Psoas muscle (tissue), 8 donors: Measurements from ENCODE around the gene ATG2B. TPM values are rescaled to one million over a fixed set of nuclear protein-coding genes. Genes with fewer than 3 reads are reported as not detected.
A peak's percentile ranks its signal among the peaks of the same experiment; 100 is the strongest.

Source experiments
- ATAC-seq, 4 donors: fragments of 200-7000 bp; cut with Tn5 transposase; one replicate each; pipeline ENCODE4 v1.9.1; 2020; ENCODE audit warnings: moderate library complexity in 3 of 4, mild to moderate bottlenecking in 2 of 4
- DNase-seq, 2 donors: peaks; one replicate each; pipeline ENCODE4 v3.0.0-alpha.2; 2020
- H3K27ac ChIP-seq: fragments of 200-600 bp; one replicate; pipeline ENCODE4 v1.8.0; 2022
- H3K27me3 ChIP-seq, 3 donors: fragments of 200-600 bp in 1 of 3; one replicate each; pipeline versions ENCODE4 v1.6.1 to v1.8.0; 2013 to 2022; ENCODE audit warnings: low read length in 2 of 3, mild to moderate bottlenecking in 2 of 3, moderate library complexity in 1 of 3; ENCODE audit not compliant: insufficient read depth in 3 of 3
- H3K36me3 ChIP-seq, 2 donors: fragments of 200-600 bp in 1 of 2; one replicate each; pipeline versions ENCODE4 v1.6.1 to v1.8.0; 2013 to 2022; ENCODE audit warnings: low read depth in 1 of 2, mild to moderate bottlenecking in 1 of 2, moderate library complexity in 1 of 2; ENCODE audit not compliant: insufficient read depth in 1 of 2
- H3K4me1 ChIP-seq: fragments of 200-600 bp; one replicate; pipeline ENCODE4 v1.8.0; 2022
- H3K4me3 ChIP-seq: fragments of 200-600 bp; one replicate; pipeline ENCODE4 v1.8.0; 2022; ENCODE audit warnings: mild to moderate bottlenecking
- H3K9me3 ChIP-seq: fragments of 200-600 bp; one replicate; pipeline ENCODE4 v1.8.0; 2022
- WGBS, 3 donors: extraction: QIAGEN DNeasy Blood & Tissue Kit; methylation state at CpG; one replicate each; pipeline versions ENCODE4 v1.1.6 to v1.1.7; 2013; 5-methylcytosine and 5-hydroxymethylcytosine counted together
- intact Hi-C, 2 donors: fragments of 100-400 bp; cut with DNase I; formaldehyde crosslinking; loops; one replicate each; pipeline versions ENCODE4 v1.11.0 to v1.14.2; 2022
- polyA plus RNA-seq, 3 donors: library from polyadenylated mRNA; stranded (reverse); fragments of 200-250 nt; gene quantifications; one replicate each; pipeline ENCODE4 v1.2.3, GENCODE V29; 2013
- total RNA-seq, 4 donors: library from RNA; stranded (reverse); fragmentation: NEBNext Ultra II Directional in 2 of 4; extraction: Animal tissue kit (Norgen Biotek cat#: 25700) in 2 of 4; gene quantifications; one replicate each; pipeline versions ENCODE4 v1.2.1 to v1.2.4, GENCODE V29; 2021 to 2023
- TF ChIP-seq, protein P1 (sequence below): fragments of 200-600 bp; IDR thresholded peaks from one replicate; pipeline ENCODE4 v1.8.0; 2022; ENCODE audit warnings: antibody characterized with exemption
- donor health status: healthy with polysubstance abuse.
- donor health status: DM: no; HTN: no; CAD: no; lungs with moderate emphysema.
- donor health status: Bipolar disorder and iron deficiency.
- donor health status: healthy.
- donor health status: DM: yes; HTN: yes; CAD: no.
- donor health status: DM: no; HTN: no; CAD: no.
- donor health status: DM: no; HTN: no; CAD: no.
- donor health status: DM: yes; HTN: yes; CAD: no.

ATG2B gene
- total and polyA plus RNA-seq, 7 donors, result 2.7 to 21.5 (median 12.6) TPM

DNA sequence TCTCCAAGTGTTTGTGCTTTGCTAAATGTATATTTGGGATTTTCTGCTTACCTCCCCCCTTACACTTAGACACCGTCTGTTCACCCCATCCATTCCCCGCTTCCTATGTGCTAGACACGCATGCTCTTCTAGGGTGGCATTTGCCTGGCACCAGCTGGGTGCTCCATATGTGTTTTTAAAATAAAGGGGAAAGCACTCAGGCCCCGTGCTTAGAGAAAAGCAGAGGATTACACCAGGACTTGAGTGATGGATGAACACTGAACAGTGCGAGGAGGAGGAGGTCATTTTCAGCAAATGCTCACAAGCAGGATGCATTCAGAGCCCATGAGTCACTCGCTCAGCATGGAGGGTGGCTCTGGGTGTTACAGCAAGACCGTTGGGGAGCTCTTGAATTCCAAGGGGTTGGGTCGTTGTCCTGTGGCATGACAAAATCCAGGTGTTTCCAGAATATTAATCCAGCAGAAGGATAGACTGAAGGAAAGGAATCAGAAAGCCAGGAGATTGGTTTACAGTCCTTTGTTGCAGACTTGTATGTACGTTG, 110.1 kb downstream of the ATG2B start:
- Histone ChIP-seq H3K27ac (no peak overlapping the region), H3K9me3 (no peaks in the 10 kb centered on the region), H3K4me3 (no peak overlapping the region), H3K4me1 (no peaks in the 10 kb centered on the region), H3K36me3 (no peaks in the 10 kb centered on the region), H3K27me3 (peaks cover 0 to 27% (median 6%) of the 10 kb centered on the region in 3 donors)
- ATAC-seq, result peak in 1 of 4 donors; percentile 40
- WGBS, 3 donors, result 66 to 71% (median 66%) methylated on average over 9 of the region's 9 CpGs
- no peak for DNase-seq
- intact Hi-C loops, result no loop called here
- TF ChIP-seq, protein P1, sequence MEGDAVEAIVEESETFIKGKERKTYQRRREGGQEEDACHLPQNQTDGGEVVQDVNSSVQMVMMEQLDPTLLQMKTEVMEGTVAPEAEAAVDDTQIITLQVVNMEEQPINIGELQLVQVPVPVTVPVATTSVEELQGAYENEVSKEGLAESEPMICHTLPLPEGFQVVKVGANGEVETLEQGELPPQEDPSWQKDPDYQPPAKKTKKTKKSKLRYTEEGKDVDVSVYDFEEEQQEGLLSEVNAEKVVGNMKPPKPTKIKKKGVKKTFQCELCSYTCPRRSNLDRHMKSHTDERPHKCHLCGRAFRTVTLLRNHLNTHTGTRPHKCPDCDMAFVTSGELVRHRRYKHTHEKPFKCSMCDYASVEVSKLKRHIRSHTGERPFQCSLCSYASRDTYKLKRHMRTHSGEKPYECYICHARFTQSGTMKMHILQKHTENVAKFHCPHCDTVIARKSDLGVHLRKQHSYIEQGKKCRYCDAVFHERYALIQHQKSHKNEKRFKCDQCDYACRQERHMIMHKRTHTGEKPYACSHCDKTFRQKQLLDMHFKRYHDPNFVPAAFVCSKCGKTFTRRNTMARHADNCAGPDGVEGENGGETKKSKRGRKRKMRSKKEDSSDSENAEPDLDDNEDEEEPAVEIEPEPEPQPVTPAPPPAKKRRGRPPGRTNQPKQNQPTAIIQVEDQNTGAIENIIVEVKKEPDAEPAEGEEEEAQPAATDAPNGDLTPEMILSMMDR, result no peak

DNA sequence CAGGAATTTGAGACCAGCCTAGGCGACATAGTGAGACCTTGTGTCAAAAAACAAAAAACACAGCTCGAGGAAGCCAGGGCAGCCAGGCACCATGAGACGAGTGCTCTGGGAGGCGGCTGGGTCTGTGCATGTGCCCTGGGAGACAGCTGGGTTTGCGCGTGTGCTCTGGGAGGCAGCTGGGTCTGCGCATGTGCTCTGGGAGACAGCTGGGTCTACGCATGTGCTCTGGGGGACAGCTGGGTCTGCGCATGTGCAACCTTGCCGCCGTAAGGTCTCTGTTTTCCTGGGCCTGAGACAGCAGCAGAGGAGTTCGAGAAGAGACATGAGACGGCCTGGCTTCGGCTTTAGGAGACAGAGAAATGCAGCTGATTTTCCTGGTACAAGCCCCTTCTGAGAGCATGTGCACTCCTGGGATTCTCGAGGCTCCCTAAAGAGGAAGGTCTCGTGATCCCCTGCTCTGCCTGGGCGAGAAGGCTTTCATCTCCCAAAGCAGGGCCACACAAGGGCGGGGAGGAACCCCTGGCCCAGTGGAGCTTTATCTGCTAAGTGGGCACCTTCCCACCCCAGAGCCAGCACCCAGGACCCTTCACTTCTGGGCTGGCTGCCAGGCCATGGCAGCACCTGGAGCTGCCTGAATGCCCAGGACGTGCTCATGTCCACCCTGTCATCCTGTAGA, 110.7 kb downstream of the ATG2B start:
- WGBS, 3 donors, result 50 to 61% (median 57%) methylated on average over 19 of the region's 19 CpGs
- Histone ChIP-seq H3K27me3 (peaks cover 0 to 25% (median 6%) of the 10 kb centered on the region in 3 donors), H3K27ac (no peak overlapping the region), H3K4me1 (no peaks in the 10 kb centered on the region), H3K4me3 (no peak overlapping the region), H3K36me3 (no peaks in the 10 kb centered on the region), H3K9me3 (no peaks in the 10 kb centered on the region)
- ATAC-seq (no peak), DNase-seq (no peak)
- TF ChIP-seq, protein P1, result no peak
- intact Hi-C loops, result no loop called here

DNA sequence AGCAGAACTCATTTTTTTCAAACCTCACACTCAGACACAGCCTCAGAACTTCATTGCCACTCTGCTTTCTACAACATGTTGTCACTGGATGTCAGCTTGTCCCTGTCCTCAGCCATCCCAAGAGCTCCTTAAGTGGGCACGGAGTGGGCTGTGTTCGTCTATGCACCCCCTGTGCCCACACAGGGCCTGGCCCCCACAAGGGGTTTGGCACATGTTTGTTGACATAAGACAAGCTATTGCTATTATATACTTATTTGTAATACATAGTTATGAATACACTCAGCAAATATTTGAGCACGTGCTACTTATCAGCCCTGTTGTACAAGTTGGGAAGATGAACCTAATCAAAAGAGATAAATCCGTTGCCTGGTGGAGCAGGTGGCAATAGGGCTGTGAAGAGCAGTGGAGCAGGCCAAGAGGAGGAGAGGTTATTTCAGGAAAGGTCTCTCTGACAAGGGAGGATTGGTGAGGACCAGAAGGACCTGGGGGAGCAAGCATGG, 111.4 kb downstream of the ATG2B start:
- TF ChIP-seq, protein P1, result no peak
- Histone ChIP-seq H3K36me3 (no peaks in the 10 kb centered on the region), H3K4me1 (no peaks in the 10 kb centered on the region), H3K27ac (no peak overlapping the region), H3K4me3 (no peak overlapping the region), H3K9me3 (no peaks in the 10 kb centered on the region), H3K27me3 (peaks cover 0 to 18% (median 6%) of the 10 kb centered on the region in 3 donors)
- no peak for DNase-seq
- intact Hi-C loops, result no loop called here
- WGBS, 3 donors, result 89 to 94% (median 91%) methylated on average over 4 of the region's 4 CpGs
- ATAC-seq, result no peak

DNA sequence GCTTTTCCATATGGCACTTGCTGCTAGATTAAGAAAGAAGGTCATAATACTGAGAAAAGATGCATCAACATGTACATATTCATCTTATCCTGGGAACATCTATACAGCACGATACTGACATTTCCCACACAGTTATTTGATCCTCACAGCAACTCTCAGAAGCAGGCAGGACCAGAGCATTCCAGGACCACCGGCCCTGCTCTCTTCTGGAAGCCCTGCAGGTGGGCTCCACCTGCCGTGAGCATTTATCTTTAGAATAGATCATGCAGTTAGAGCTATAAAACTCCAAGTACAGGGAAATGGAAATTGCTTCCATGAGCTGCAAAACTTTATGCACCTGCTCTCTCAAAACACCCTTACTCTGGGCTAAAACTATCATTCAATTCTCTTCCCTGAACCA, 112.7 kb downstream of the ATG2B start:
- ATAC-seq (no peak), DNase-seq (no peak)
- TF ChIP-seq, protein P1, result no peak
- no peaks in the 10 kb centered on the region for H3K4me1 ChIP-seq
- WGBS, 3 donors, result 43 to 62% (median 57%) methylated on average over 3 of the region's 3 CpGs
- no peak overlapping the region for H3K4me3 ChIP-seq
- no peaks in the 10 kb centered on the region for H3K36me3 ChIP-seq
- peaks cover 0 to 17% (median 6%) of the 10 kb centered on the region in 3 donors for H3K27me3 ChIP-seq
- intact Hi-C loops, result no loop called here
- no peaks in the 10 kb centered on the region for H3K9me3 ChIP-seq
- H3K27ac ChIP-seq, result no peak overlapping the region
